ENCODE results near the gene FBXO21.

GRCh38 chr12:117178301-117178700 is 12.0 kb downstream of the FBXO21 start:
- TF ChIP-seq CTCF (conservative IDR thresholded peaks at IDR 0.05; ENCODE audit: low read length): no peak
- TF ChIP-seq EZH2phosphoT487 (IDR thresholded peaks at IDR 0.05; ENCODE audit: borderline replicate concordance): no peak

Measured in Loucy (cell line).